UCSD-AML1 (cell line): Measurements from ENCODE around the gene LHFPL6.

Experiments used
- DNase-seq: peaks from one replicate; lab custom pipeline; 2025; ENCODE audit not compliant: unreplicated experiment; lab: John Stamatoyannopoulos, UW

LHFPL6 gene

GRCh38 chr13:39318161-39318560 is 284.8 kb downstream of the LHFPL6 start:
- no peak for DNase-seq

GRCh38 chr13:39317291-39317690 is 285.7 kb downstream of the LHFPL6 start:
- no peak for DNase-seq

- DNase-seq = no peak
Observed at GRCh38 chr13:39315796-39316195, 287.2 kb downstream of the LHFPL6 start.

- DNase-seq = no peak
Observed at GRCh38 chr13:39313721-39314120, 289.3 kb downstream of the LHFPL6 start.

GRCh38 chr13:39312596-39312995 is 290.4 kb downstream of the LHFPL6 start:
- no peak for DNase-seq

GRCh38 chr13:39311619-39312018 is 291.4 kb downstream of the LHFPL6 start:
- DNase-seq = no peak

- DNase-seq = no peak
Observed at GRCh38 chr13:39310961-39311360, 292.0 kb downstream of the LHFPL6 start.

GRCh38 chr13:39306639-39307589 is 296.1 kb downstream of the LHFPL6 start:
- DNase-seq = no peak

- DNase-seq = no peak
Observed at GRCh38 chr13:39302820-39303219, 300.2 kb downstream of the LHFPL6 start.

- DNase-seq = no peak
Observed at GRCh38 chr13:39298951-39299350, 304.0 kb downstream of the LHFPL6 start.

- no peak for DNase-seq
Observed at GRCh38 chr13:39297664-39298171, 305.3 kb downstream of the LHFPL6 start.

GRCh38 chr13:39297023-39297422 is 306.0 kb downstream of the LHFPL6 start:
- no peak for DNase-seq

- DNase-seq = no peak
Observed at GRCh38 chr13:39296193-39296592, 306.8 kb downstream of the LHFPL6 start.
